HepG2 (cell line): ENCODE results near the gene CRKL. TPM values are rescaled to one million over a fixed set of nuclear protein-coding genes. Genes with fewer than 3 reads are reported as not detected.

Experiments used
- ATRX ChIP-seq: sonication (generic); formaldehyde crosslinking; IDR thresholded peaks from 2 replicates; pipeline ENCODE4 v1.4.0; 2020; ENCODE audit warnings: missing genetic modification reagents, borderline replicate concordance
- BRD4 ChIP-seq: sonication (generic); formaldehyde crosslinking; IDR thresholded peaks from 2 replicates; pipeline ENCODE4 v1.4.0; 2020; ENCODE audit warnings: missing genetic modification reagents
- DNMT1 ChIP-seq: sonication (generic); formaldehyde crosslinking; IDR thresholded peaks from 2 replicates; pipeline ENCODE4 v1.5.1; 2020; ENCODE audit warnings: mild to moderate bottlenecking, missing genetic modification reagents
- HMGA1 ChIP-seq: sonication (generic); formaldehyde crosslinking; conservative IDR thresholded peaks from 2 replicates; pipeline ENCODE4 v1.4.0; 2020; ENCODE audit warnings: missing genetic modification reagents
- HOMEZ ChIP-seq: IDR thresholded peaks from 2 replicates; pipeline ENCODE4 v1.6.1; 2016; ENCODE audit warnings: low read depth
- HOXA9 ChIP-seq: sonication (generic); formaldehyde crosslinking; IDR thresholded peaks from 2 replicates; pipeline ENCODE4 v1.8.1; 2022; ENCODE audit warnings: missing genetic modification reagents, mild to moderate bottlenecking, moderate library complexity, borderline replicate concordance
- KDM6A ChIP-seq: IDR thresholded peaks from 2 replicates; pipeline ENCODE4 v1.6.1; 2016; ENCODE audit warnings: low read depth
- KLF11 ChIP-seq: IDR thresholded peaks from 2 replicates; pipeline ENCODE4 v1.6.1; 2016; ENCODE audit warnings: missing compliant biosample characterization
- LBX2 ChIP-seq: sonication (generic); formaldehyde crosslinking; IDR thresholded peaks from 2 replicates; pipeline ENCODE4 v1.5.0; 2020; ENCODE audit warnings: missing genetic modification reagents, mild to moderate bottlenecking, borderline replicate concordance
- MEIS2 ChIP-seq: sonication (generic); formaldehyde crosslinking; IDR thresholded peaks from 2 replicates; pipeline ENCODE4 v1.9.0; 2021; ENCODE audit warnings: mild to moderate bottlenecking, missing genetic modification reagents
- RFXANK ChIP-seq: IDR thresholded peaks from 2 replicates; pipeline ENCODE4 v1.6.1; 2016
- SP1 ChIP-seq, 2 experiments: fragments of 450-650 bp in 1 of 2; sonication (generic) in 1 of 2; formaldehyde crosslinking in 1 of 2; IDR thresholded peaks; 2 replicates each; pipeline versions ENCODE4 v1.4.0 to v1.6.1; 2016 to 2020; ENCODE audit warnings: missing genetic modification reagents in 1 of 2
- STAG1 ChIP-seq: sonication (generic); formaldehyde crosslinking; IDR thresholded peaks from 2 replicates; pipeline ENCODE4 v1.4.0; 2020; ENCODE audit warnings: missing genetic modification reagents
- ZBTB8A ChIP-seq: sonication (generic); formaldehyde crosslinking; IDR thresholded peaks from 2 replicates; pipeline ENCODE4 v1.4.0; 2020; ENCODE audit warnings: mild to moderate bottlenecking, low read depth, missing genetic modification reagents, borderline replicate concordance
- ZNF317 ChIP-seq: sonication (generic); formaldehyde crosslinking; IDR thresholded peaks from 2 replicates; pipeline ENCODE4 v1.5.0; 2020; ENCODE audit warnings: mild to moderate bottlenecking, missing genetic modification reagents
- ZNF407 ChIP-seq: sonication (generic); formaldehyde crosslinking; IDR thresholded peaks from one replicate; pipeline ENCODE4 v1.5.1; 2020; ENCODE audit warnings: mild to moderate bottlenecking, missing genetic modification reagents; ENCODE audit errors: not compliant biosample characterization
- ZNF430 ChIP-seq: sonication (generic); formaldehyde crosslinking; IDR thresholded peaks from 2 replicates; pipeline ENCODE4 v1.9.0; 2021; ENCODE audit warnings: mild to moderate bottlenecking, missing genetic modification reagents
- ZNF547 ChIP-seq: sonication (generic); formaldehyde crosslinking; IDR thresholded peaks from 2 replicates; pipeline ENCODE4 v1.5.1; 2020; ENCODE audit warnings: mild to moderate bottlenecking, missing genetic modification reagents
- ZNF772 ChIP-seq: sonication (generic); formaldehyde crosslinking; IDR thresholded peaks from 2 replicates; pipeline ENCODE4 v1.5.0; 2020; ENCODE audit warnings: mild to moderate bottlenecking, missing genetic modification reagents
- ZNF816 ChIP-seq: sonication (generic); formaldehyde crosslinking; IDR thresholded peaks from 2 replicates; pipeline ENCODE4 v1.8.0; 2022; ENCODE audit warnings: missing genetic modification reagents, mild to moderate bottlenecking, borderline replicate concordance
- ZNF841 ChIP-seq: sonication (generic); formaldehyde crosslinking; IDR thresholded peaks from 2 replicates; pipeline ENCODE4 v1.8.1; 2023; ENCODE audit warnings: missing genetic modification reagents, borderline replicate concordance
- polyA plus RNA-seq, 8 experiments: library from polyadenylated mRNA; depleted of rRNA in 3 of 8; stranded (reverse) in 7 of 8; unstranded in 1 of 8; fragments of >200 nt; fragmentation: Illumina TruSeq in 4 of 8; extraction: Trizol in 4 of 8; gene quantifications; 2 replicates each; pipeline versions ENCODE4 v1.2.1 to v1.2.3, GENCODE V29; 2011 to 2016; ENCODE audit warnings: low read depth in 4 of 8, missing spikeins in 1 of 8, mixed read lengths in 1 of 8; ENCODE audit not compliant: insufficient read depth in 1 of 8
- total RNA-seq, 5 experiments: library from RNA; depleted of rRNA; stranded (reverse); fragments of >200 nt; fragmentation: Illumina TruSeq; extraction: Trizol; gene quantifications; 2 replicates each; pipeline ENCODE4 v1.2.3, GENCODE V29; 2016; ENCODE audit warnings: low read depth in 1 of 5

The CRKL gene
- total and polyA plus RNA-seq, 2 of the 13 experiments (the other 11 are each of a cell fraction or from before 2014, with no cell fraction given), result 37.4 to 60.6 TPM

GRCh38 chr22:20952544-20953341, 35.5 kb downstream of the CRKL start (continued):
- TF ChIP-seq ZNF407 (CRISPR knock-in tag) (no peak), ZNF841 (no peak), MEIS2 (CRISPR knock-in tag) (no peak), DNMT1 (CRISPR knock-in tag) (no peak), HMGA1 (CRISPR knock-in tag) (no peak), HOXA9 (CRISPR knock-in tag) (no peak), RFXANK (no peak), LBX2 (no peak), KDM6A (0 out of 2 replicates have a peak, but pooled peaks have one; percentile 39), ATRX (CRISPR knock-in tag) (no peak), SP1 (IDR thresholded peaks at IDR 0.05) (no peak), SP1 (CRISPR knock-in tag; IDR thresholded peaks at IDR 0.05) (no peak), ZNF430 (0 out of 2 replicates have a peak, but pooled peaks have one; percentile 38), STAG1 (CRISPR knock-in tag) (peak; percentile 13), KLF11 (no peak), ZBTB8A (no peak), ZNF772 (CRISPR knock-in tag) (no peak), BRD4 (CRISPR knock-in tag) (no peak), ZNF547 (CRISPR knock-in tag) (0 out of 2 replicates have a peak, but pooled peaks have one; percentile 33), HOMEZ (CRISPR knock-in tag) (0 out of 2 replicates have a peak, but pooled peaks have one; percentile 26), ZNF816 (CRISPR knock-in tag) (peak; percentile 27; the same call in 1 of the 2 replicates), ZNF317 (no peak)
